Body of pancreas (tissue), 4 donors: Measurements from ENCODE around the gene CDKAL1.

ENCODE experiments used
- POLR2A ChIP-seq, 3 donors: fragments of 450-650 bp; IDR thresholded peaks; one replicate each; pipeline ENCODE4 v1.6.1; 2016; ENCODE audit warnings: antibody characterized with exemption in 3 of 3, mild to moderate bottlenecking in 2 of 3
- TF ChIP-seq, protein P1 (sequence below), 7 experiments: fragments of 450-650 bp in 4 of 7; fragments of 200-600 bp in 3 of 7; sonication (generic) in 3 of 7; IDR thresholded peaks; one replicate each; pipeline ENCODE4 v1.5.1; 2016 to 2019; ENCODE audit warnings: antibody characterized with exemption in 7 of 7

DNA sequence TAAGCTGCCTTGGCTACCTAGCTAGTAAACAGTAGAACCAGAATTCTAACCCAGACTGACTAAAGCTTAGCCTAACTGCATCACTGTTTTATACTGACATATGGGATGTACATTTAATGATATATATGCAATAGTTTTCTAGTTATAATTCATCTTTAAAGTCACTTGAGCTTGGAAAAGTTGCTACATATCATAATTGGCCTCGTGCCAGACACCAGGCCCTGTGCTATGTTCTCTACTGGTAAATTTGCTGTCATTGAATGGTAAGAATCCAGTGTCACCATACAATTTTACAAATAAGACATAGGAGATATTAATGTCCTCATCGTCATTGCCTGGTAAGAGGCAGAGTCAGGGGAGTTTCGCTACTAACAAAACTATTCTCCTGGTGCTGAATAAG lies 396.8 kb downstream of the CDKAL1 start:
- TF ChIP-seq, protein P1, sequence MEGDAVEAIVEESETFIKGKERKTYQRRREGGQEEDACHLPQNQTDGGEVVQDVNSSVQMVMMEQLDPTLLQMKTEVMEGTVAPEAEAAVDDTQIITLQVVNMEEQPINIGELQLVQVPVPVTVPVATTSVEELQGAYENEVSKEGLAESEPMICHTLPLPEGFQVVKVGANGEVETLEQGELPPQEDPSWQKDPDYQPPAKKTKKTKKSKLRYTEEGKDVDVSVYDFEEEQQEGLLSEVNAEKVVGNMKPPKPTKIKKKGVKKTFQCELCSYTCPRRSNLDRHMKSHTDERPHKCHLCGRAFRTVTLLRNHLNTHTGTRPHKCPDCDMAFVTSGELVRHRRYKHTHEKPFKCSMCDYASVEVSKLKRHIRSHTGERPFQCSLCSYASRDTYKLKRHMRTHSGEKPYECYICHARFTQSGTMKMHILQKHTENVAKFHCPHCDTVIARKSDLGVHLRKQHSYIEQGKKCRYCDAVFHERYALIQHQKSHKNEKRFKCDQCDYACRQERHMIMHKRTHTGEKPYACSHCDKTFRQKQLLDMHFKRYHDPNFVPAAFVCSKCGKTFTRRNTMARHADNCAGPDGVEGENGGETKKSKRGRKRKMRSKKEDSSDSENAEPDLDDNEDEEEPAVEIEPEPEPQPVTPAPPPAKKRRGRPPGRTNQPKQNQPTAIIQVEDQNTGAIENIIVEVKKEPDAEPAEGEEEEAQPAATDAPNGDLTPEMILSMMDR (IDR thresholded peaks at IDR 0.05), result no peak
- TF ChIP-seq POLR2A (IDR thresholded peaks at IDR 0.05), result no peak
